Esophagus muscularis mucosa (tissue), 3 donors: ENCODE results near the gene GNG12.

Experiments used
- POLR2AphosphoS5 ChIP-seq, 2 donors: sonication (generic); formaldehyde crosslinking; IDR thresholded peaks; one replicate each; pipeline ENCODE4 v1.6.1; 2017; ENCODE audit warnings: antibody characterized with exemption in 2 of 2
- TF ChIP-seq, protein P1 (sequence below), 3 experiments: fragments of 200-600 bp in 2 of 3; fragments of 450-650 bp in 1 of 3; sonication (generic) in 2 of 3; IDR thresholded peaks; one replicate each; pipeline ENCODE4 v1.5.1; 2017 to 2019; ENCODE audit warnings: antibody characterized with exemption in 3 of 3, mild to moderate bottlenecking in 2 of 3, moderate library complexity in 1 of 3

DNA sequence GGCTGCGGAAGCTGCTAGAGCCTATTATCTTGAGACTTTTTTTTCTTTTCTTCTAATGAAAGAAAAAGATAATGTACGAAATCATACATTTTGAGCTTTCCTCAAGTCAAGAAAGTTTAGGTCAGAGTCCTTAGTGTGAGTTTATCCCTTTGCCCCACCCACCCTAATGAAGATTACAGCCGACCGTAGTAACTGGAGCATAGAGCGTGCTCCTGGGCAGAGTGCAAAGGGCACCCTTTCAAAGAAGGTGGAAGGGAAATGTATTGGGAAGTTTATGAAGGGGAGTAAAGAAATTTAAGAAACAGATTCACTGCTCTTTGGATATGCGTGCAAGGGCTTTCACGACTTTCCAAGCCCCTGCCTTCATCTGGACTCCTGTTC, 17.2 kb downstream of the GNG12 start:
- TF ChIP-seq, protein P1, sequence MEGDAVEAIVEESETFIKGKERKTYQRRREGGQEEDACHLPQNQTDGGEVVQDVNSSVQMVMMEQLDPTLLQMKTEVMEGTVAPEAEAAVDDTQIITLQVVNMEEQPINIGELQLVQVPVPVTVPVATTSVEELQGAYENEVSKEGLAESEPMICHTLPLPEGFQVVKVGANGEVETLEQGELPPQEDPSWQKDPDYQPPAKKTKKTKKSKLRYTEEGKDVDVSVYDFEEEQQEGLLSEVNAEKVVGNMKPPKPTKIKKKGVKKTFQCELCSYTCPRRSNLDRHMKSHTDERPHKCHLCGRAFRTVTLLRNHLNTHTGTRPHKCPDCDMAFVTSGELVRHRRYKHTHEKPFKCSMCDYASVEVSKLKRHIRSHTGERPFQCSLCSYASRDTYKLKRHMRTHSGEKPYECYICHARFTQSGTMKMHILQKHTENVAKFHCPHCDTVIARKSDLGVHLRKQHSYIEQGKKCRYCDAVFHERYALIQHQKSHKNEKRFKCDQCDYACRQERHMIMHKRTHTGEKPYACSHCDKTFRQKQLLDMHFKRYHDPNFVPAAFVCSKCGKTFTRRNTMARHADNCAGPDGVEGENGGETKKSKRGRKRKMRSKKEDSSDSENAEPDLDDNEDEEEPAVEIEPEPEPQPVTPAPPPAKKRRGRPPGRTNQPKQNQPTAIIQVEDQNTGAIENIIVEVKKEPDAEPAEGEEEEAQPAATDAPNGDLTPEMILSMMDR (IDR thresholded peaks at IDR 0.05): no peak
- TF ChIP-seq POLR2AphosphoS5 (IDR thresholded peaks at IDR 0.05): no peak
